Measurements from ENCODE around the gene RAB1B.

- TF ChIP-seq CTCF (conservative IDR thresholded peaks at IDR 0.05): no peak
- no peak for TF ChIP-seq ZFX (IDR thresholded peaks at IDR 0.05)
Observed at GRCh38 chr11:66285250-66285947, 17.0 kb downstream of the RAB1B start.
